ENCODE results near the gene CPSF4L. TPM values are rescaled to one million over a fixed set of nuclear protein-coding genes. Genes with fewer than 3 reads are reported as not detected.

Gene CPSF4L
- total and polyA plus RNA-seq, 2 of the 13 experiments (the other 11 are each of a cell fraction or from before 2014, with no cell fraction given): 0.73 to 1.6 TPM

DNA sequence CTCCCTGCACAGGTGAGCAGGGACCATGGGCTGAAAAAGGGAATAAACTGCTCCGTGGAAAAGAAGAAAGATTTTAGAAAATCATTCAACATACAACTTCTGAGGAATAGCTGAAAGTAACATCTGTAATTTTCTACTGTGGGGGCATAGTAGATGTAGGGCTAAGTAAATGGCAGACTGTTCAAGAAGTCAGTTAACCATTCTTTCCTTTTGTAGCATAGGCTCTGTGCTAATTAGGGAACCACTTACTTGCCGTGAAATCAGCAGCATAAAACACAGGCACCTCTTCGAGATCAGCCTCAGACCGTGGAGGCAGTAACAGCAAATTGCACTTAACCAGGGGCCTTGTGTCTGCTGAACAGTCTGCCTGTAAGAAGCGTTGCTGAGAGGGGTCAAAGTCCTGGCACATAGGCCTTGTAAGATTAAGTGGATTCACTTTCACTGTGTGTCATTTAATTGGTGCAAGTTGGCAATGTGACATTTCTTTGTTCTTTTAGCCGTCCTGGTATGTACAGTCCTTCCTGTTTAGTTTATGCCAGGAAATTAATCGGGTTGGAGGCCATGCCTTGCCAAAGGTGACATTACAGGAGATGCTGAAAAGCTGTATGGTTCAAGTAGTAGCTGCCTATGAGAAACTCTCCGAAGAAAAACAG, 58.4 kb downstream of the CPSF4L start (continued):
- TF ChIP-seq, protein P1, sequence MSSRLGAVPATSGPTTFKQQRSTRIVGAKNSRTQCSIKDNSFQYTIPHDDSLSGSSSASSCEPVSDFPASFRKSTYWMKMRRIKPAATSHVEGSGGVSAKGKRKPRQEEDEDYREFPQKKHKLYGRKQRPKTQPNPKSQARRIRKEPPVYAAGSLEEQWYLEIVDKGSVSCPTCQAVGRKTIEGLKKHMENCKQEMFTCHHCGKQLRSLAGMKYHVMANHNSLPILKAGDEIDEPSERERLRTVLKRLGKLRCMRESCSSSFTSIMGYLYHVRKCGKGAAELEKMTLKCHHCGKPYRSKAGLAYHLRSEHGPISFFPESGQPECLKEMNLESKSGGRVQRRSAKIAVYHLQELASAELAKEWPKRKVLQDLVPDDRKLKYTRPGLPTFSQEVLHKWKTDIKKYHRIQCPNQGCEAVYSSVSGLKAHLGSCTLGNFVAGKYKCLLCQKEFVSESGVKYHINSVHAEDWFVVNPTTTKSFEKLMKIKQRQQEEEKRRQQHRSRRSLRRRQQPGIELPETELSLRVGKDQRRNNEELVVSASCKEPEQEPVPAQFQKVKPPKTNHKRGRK (CRISPR knock-in tag; IDR thresholded peaks at IDR 0.05): no peak
- TF ChIP-seq ZNF496 (CRISPR knock-in tag; IDR thresholded peaks at IDR 0.05; ENCODE audit: insufficient replicate concordance) (no peak), ZNF589 (CRISPR knock-in tag; conservative IDR thresholded peaks at IDR 0.05) (no peak), PAF1 (CRISPR knock-in tag; IDR thresholded peaks at IDR 0.05) (no peak), SNRNP70 (IDR thresholded peaks at IDR 0.05; ENCODE audit: low read depth, low read length) (no peak), ZNF543 (CRISPR knock-in tag; IDR thresholded peaks at IDR 0.05) (no peak), ZNF232 (CRISPR knock-in tag; IDR thresholded peaks at IDR 0.05; ENCODE audit: borderline replicate concordance) (no peak), KAT8 (CRISPR knock-in tag; IDR thresholded peaks at IDR 0.05) (peak; percentile 37; the same call in 1 of the 2 replicates), FOXM1 (CRISPR knock-in tag; IDR thresholded peaks at IDR 0.05) (no peak), SOX5 (CRISPR knock-in tag; IDR thresholded peaks at IDR 0.05; ENCODE audit: borderline replicate concordance) (peak; percentile 90), MIXL1 (CRISPR knock-in tag; IDR thresholded peaks at IDR 0.05) (peak; percentile 82), IRF2 (CRISPR knock-in tag; IDR thresholded peaks at IDR 0.05) (no peak), NFYB (CRISPR knock-in tag; IDR thresholded peaks at IDR 0.05) (peak; percentile 51), ZNF326 (CRISPR knock-in tag; IDR thresholded peaks at IDR 0.05; ENCODE audit: borderline replicate concordance) (no peak), BRD4 (CRISPR knock-in tag; IDR thresholded peaks at IDR 0.05) (no peak)
- TF ChIP-seq, protein P2, sequence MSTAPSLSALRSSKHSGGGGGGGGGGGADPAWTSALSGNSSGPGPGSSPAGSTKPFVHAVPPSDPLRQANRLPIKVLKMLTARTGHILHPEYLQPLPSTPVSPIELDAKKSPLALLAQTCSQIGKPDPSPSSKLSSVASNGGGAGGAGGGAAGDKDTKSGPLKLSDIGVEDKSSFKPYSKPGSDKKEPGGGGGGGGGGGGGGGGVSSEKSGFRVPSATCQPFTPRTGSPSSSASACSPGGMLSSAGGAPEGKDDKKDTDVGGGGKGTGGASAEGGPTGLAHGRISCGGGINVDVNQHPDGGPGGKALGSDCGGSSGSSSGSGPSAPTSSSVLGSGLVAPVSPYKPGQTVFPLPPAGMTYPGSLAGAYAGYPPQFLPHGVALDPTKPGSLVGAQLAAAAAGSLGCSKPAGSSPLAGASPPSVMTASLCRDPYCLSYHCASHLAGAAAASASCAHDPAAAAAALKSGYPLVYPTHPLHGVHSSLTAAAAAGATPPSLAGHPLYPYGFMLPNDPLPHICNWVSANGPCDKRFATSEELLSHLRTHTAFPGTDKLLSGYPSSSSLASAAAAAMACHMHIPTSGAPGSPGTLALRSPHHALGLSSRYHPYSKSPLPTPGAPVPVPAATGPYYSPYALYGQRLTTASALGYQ (CRISPR knock-in tag; IDR thresholded peaks at IDR 0.05): peak; percentile 73; the same call in 1 of the 2 replicates
- TF ChIP-seq, protein P3, sequence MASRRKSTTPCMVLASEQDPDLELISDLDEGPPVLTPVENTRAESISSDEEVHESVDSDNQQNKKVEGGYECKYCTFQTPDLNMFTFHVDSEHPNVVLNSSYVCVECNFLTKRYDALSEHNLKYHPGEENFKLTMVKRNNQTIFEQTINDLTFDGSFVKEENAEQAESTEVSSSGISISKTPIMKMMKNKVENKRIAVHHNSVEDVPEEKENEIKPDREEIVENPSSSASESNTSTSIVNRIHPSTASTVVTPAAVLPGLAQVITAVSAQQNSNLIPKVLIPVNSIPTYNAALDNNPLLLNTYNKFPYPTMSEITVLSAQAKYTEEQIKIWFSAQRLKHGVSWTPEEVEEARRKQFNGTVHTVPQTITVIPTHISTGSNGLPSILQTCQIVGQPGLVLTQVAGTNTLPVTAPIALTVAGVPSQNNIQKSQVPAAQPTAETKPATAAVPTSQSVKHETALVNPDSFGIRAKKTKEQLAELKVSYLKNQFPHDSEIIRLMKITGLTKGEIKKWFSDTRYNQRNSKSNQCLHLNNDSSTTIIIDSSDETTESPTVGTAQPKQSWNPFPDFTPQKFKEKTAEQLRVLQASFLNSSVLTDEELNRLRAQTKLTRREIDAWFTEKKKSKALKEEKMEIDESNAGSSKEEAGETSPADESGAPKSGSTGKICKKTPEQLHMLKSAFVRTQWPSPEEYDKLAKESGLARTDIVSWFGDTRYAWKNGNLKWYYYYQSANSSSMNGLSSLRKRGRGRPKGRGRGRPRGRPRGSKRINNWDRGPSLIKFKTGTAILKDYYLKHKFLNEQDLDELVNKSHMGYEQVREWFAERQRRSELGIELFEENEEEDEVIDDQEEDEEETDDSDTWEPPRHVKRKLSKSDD (CRISPR knock-in tag; IDR thresholded peaks at IDR 0.05; ENCODE audit: low read depth): 0 out of 2 replicates have a peak, but pooled peaks have one; percentile 21
- TF ChIP-seq, protein P4, sequence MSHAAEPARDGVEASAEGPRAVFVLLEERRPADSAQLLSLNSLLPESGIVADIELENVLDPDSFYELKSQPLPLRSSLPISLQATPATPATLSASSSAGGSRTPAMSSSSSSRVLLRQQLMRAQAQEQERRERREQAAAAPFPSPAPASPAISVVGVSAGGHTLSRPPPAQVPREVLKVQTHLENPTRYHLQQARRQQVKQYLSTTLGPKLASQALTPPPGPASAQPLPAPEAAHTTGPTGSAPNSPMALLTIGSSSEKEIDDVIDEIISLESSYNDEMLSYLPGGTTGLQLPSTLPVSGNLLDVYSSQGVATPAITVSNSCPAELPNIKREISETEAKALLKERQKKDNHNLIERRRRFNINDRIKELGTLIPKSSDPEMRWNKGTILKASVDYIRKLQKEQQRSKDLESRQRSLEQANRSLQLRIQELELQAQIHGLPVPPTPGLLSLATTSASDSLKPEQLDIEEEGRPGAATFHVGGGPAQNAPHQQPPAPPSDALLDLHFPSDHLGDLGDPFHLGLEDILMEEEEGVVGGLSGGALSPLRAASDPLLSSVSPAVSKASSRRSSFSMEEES (CRISPR knock-in tag; IDR thresholded peaks at IDR 0.05): peak; percentile 19; the same call in 1 of the 2 replicates
- TF ChIP-seq, protein P5, sequence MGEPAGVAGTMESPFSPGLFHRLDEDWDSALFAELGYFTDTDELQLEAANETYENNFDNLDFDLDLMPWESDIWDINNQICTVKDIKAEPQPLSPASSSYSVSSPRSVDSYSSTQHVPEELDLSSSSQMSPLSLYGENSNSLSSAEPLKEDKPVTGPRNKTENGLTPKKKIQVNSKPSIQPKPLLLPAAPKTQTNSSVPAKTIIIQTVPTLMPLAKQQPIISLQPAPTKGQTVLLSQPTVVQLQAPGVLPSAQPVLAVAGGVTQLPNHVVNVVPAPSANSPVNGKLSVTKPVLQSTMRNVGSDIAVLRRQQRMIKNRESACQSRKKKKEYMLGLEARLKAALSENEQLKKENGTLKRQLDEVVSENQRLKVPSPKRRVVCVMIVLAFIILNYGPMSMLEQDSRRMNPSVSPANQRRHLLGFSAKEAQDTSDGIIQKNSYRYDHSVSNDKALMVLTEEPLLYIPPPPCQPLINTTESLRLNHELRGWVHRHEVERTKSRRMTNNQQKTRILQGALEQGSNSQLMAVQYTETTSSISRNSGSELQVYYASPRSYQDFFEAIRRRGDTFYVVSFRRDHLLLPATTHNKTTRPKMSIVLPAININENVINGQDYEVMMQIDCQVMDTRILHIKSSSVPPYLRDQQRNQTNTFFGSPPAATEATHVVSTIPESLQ (CRISPR knock-in tag; conservative IDR thresholded peaks at IDR 0.05): no peak
- TF ChIP-seq, protein P6, sequence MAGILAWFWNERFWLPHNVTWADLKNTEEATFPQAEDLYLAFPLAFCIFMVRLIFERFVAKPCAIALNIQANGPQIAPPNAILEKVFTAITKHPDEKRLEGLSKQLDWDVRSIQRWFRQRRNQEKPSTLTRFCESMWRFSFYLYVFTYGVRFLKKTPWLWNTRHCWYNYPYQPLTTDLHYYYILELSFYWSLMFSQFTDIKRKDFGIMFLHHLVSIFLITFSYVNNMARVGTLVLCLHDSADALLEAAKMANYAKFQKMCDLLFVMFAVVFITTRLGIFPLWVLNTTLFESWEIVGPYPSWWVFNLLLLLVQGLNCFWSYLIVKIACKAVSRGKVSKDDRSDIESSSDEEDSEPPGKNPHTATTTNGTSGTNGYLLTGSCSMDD (CRISPR knock-in tag; IDR thresholded peaks at IDR 0.05): no peak

Measured in HepG2 (cell line).